ENCODE results near the gene RPL35A.

Gene RPL35A

GRCh38 chr3:197940745-197941384 lies 9.1 kb upstream of the RPL35A start:
- DNase-seq (ENCODE audit: low read depth) = no peak
- no peak overlapping the region for H3K4me3 ChIP-seq (ENCODE audit: low read depth, low read length)
- TF ChIP-seq CTCF (IDR thresholded peaks at IDR 0.05; ENCODE audit: low read depth, low read length, missing control alignments) = no peak
- in situ Hi-C loops (cut with HindIII; ENCODE audit: low sequenced_read_pairs) = no loop called here

- in situ Hi-C loops (cut with HindIII; ENCODE audit: low sequenced_read_pairs) = no loop called here
- DNase-seq (ENCODE audit: low read depth) = no peak
- TF ChIP-seq CTCF (IDR thresholded peaks at IDR 0.05; ENCODE audit: low read depth, low read length, missing control alignments) = peak; percentile 82
- H3K4me3 ChIP-seq (ENCODE audit: low read depth, low read length) = no peak overlapping the region
Observed at GRCh38 chr3:197942956-197943556, 6.9 kb upstream of the RPL35A start.

GRCh38 chr3:197949191-197949777 lies 706 bp upstream of the RPL35A start:
- H3K4me3 ChIP-seq (ENCODE audit: low read depth, low read length) = peak overlapping the region; percentile 54
- in situ Hi-C loops (cut with HindIII; ENCODE audit: low sequenced_read_pairs) = no loop called here
- DNase-seq (ENCODE audit: low read depth) = no peak
- TF ChIP-seq CTCF (IDR thresholded peaks at IDR 0.05; ENCODE audit: low read depth, low read length, missing control alignments) = no peak

- peak overlapping the region; percentile 54 for H3K4me3 ChIP-seq (ENCODE audit: low read depth, low read length)
- TF ChIP-seq CTCF (IDR thresholded peaks at IDR 0.05; ENCODE audit: low read depth, low read length, missing control alignments) = no peak
- DNase-seq (ENCODE audit: low read depth) = no peak
- in situ Hi-C loops (cut with HindIII; ENCODE audit: low sequenced_read_pairs) = no loop called here
Observed at GRCh38 chr3:197950677-197951061, 679 bp downstream of the RPL35A start.

- TF ChIP-seq CTCF (IDR thresholded peaks at IDR 0.05; ENCODE audit: low read depth, low read length, missing control alignments) = no peak
- no peak for DNase-seq (ENCODE audit: low read depth)
- peak overlapping the region; percentile 54 for H3K4me3 ChIP-seq (ENCODE audit: low read depth, low read length)
- in situ Hi-C loops (cut with HindIII; ENCODE audit: low sequenced_read_pairs) = no loop called here
Observed at GRCh38 chr3:197951392-197951990, 1.5 kb downstream of the RPL35A start.

GRCh38 chr3:197952440-197952839 lies 2.5 kb downstream of the RPL35A start:
- in situ Hi-C loops (cut with HindIII; ENCODE audit: low sequenced_read_pairs) = no loop called here
- H3K4me3 ChIP-seq (ENCODE audit: low read depth, low read length) = no peak overlapping the region
- no peak for DNase-seq (ENCODE audit: low read depth)
- TF ChIP-seq CTCF (IDR thresholded peaks at IDR 0.05; ENCODE audit: low read depth, low read length, missing control alignments) = no peak

Measured in astrocyte of the cerebellum (primary cell).